GM20000 (cell line): Measurements from ENCODE around the gene TIAM2.
A peak's percentile ranks its signal among the peaks of the same experiment; 100 is the strongest.
"Not testable (repeated sequence)": the region's sequence is repeated elsewhere in the genome, so short reads cannot be mapped to it uniquely, and the experiment has no call there.

Experiments
- DNase-seq: peaks from one replicate; pipeline ENCODE4 v3.0.0; 2012; ENCODE audit warnings: low spot score
- TF ChIP-seq, protein P1 (sequence below): IDR thresholded peaks from 2 replicates; pipeline ENCODE4 v1.5.1; 2012; ENCODE audit warnings: mild to moderate bottlenecking, control low read depth; ENCODE audit errors: extremely low read depth, missing control alignments

Gene TIAM2

DNA sequence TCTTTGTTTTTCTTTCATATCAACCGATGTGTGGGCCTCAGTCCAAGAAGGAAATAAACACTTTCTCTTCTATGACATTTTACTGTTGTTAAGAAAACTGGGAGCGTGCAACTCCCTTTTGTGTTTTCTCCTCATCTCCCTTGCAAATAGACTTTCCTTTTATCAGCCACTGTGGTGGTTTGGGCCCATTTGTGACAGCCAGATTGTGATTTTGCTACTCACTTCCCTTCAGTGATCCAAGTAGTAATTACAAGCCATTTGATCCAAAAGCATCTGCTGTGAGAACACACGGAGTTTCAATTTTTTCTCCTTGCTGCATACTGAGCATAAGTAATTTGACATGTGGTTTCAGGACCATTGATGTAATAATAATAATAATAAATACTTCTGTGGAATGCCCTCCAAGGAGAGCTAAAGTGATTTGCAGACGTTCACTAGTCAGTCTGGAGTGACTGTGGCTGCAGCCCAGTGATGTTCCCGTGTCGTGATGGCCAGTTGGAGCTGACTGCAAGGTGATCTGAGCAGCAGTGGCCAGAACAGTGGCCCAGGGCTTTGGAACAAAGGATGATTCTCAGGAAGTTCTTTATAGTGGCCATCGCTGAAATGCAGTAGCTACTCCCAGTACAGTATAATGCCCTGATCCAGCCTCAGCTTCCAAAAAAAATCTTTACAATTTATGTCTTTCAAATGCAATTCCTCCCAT is 176.8 kb downstream of the TIAM2 start:
- TF ChIP-seq, protein P1, sequence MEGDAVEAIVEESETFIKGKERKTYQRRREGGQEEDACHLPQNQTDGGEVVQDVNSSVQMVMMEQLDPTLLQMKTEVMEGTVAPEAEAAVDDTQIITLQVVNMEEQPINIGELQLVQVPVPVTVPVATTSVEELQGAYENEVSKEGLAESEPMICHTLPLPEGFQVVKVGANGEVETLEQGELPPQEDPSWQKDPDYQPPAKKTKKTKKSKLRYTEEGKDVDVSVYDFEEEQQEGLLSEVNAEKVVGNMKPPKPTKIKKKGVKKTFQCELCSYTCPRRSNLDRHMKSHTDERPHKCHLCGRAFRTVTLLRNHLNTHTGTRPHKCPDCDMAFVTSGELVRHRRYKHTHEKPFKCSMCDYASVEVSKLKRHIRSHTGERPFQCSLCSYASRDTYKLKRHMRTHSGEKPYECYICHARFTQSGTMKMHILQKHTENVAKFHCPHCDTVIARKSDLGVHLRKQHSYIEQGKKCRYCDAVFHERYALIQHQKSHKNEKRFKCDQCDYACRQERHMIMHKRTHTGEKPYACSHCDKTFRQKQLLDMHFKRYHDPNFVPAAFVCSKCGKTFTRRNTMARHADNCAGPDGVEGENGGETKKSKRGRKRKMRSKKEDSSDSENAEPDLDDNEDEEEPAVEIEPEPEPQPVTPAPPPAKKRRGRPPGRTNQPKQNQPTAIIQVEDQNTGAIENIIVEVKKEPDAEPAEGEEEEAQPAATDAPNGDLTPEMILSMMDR, result no peak
- no peak for DNase-seq

DNA sequence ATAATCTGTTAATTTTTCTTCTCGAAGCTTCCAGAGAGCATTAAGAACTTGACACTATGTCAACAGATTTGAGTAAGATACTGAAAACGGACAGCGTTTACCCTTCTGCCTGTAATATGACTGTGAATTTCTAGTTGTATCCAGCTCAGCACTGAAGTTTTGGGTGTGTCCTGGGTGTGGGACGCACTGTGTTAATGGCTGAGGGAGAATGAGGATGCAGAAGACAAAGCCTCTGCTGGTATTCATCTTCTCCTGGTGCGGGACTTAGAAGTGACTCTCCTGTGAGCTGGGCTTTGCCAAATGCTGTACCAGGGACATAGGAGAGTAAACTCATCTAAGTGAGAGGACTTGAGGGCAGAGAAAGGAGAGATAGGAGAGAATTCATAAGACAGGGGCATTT is 178.4 kb downstream of the TIAM2 start:
- TF ChIP-seq, protein P1, result no peak
- DNase-seq, result no peak

DNA sequence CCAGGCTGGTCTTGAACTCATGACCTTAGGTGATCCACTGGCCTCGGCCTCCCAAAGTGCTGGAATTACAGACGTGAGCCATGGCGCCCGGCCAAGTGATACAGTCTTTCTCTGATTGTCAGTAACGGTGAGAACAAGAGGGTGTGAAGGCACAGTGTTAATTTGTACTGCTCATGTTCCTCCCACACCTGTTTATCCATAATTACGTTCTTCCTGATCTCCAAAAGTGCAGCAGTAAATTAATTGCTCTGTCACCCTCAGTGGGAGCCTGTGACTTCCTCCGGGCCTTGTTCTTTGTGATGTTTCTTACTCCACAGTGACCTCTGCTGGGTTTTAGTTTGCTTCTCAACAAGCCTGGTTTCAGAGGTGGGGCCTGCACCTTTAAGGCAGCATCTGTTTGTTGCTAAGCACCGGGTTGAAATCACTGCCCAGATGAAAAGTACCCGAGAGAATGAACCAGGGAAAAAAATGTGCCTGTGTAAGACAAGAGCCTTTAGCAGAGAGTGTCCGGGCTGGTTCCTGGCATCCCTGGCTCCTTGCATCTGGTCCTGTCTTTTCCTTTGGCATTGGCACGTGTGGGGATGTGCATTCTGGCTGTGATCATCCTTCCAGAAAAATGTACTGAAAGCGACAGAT is 179.6 kb downstream of the TIAM2 start:
- TF ChIP-seq, protein P1, result peak; percentile 42
- peak; percentile 62 for DNase-seq

DNA sequence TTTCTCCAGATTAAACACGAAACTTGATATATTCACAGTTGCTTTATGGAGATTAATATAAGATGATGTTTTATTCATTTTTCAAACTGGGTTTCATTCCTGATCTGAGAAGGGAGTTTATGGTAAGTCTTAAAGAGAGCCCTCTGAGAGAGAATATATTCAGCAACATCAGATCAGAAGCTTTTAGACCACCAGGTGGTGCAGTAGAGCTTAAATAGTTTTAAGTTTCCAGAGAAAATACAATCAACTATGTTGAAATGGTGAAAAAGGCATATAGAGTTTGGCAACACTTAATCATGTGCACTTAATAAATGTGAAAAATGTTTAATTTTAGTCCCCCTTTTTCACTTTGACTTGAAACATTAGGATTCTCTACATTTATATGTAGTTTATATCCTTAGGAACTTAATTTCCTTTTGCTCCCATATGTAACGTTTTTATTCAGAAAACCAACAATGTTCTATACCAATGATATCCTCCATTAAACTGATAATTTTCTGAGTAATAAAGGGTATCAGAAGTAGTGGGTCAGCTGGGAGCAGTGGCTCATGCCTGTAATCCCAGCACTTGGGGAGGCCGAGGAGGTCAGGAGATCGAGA is 182.3 kb downstream of the TIAM2 start:
- TF ChIP-seq, protein P1, result peak; percentile 44
- DNase-seq, result no peak

DNA sequence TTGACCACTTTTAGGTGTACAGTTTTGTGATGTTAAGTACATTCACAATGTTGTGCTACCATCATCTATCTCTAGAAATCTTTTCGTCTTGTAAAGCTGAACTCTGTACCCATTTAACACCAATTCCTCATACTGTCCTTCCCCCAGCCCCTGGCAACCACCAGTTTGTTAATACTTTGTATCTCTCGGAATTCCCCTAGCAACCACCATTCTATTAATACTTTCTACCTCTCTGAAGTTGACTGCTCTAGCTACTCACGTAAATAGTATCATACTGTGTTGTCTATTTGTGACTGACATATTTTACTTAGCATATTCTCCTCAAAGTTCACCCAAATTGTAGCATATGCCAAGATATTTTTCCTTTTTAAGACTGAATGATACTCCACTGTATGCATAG is 186.4 kb downstream of the TIAM2 start:
- DNase-seq, result peak; percentile 46
- TF ChIP-seq, protein P1, result no peak

DNA sequence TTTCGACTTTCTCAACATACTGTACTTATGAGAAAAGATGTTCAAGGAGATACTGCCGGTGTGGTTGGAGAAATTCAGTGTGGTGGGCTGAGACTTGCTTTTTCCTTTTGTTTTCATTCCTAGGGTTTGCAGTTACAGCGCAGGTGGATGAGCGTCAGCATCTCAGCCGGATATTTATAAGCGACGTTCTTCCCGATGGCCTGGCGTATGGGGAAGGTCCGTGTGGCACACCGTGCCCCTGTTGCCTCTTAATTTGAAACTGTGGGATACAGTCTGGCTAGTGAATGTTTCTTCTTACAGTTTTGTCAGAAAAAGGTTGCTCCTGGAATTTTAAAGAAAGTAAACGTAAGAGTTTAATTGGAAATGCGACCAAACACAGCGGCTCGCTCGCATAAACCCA is 187.0 kb downstream of the TIAM2 start:
- TF ChIP-seq, protein P1, result no peak
- DNase-seq, result no peak

DNA sequence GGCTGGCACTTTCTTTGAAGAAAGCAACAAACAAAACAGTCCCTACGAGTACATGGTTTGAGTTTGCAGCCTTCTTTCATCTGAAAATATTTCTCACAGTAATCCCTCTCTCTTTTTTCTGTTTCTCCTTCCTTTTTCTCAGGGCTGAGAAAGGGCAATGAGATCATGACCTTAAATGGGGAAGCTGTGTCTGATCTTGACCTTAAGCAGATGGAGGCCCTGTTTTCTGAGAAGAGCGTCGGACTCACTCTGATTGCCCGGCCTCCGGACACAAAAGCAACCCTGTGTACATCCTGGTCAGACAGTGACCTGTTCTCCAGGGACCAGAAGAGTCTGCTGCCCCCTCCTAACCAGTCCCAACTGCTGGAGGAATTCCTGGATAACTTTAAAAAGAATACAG is 188.0 kb downstream of the TIAM2 start:
- TF ChIP-seq, protein P1, result no peak
- DNase-seq, result peak; percentile 35

DNA sequence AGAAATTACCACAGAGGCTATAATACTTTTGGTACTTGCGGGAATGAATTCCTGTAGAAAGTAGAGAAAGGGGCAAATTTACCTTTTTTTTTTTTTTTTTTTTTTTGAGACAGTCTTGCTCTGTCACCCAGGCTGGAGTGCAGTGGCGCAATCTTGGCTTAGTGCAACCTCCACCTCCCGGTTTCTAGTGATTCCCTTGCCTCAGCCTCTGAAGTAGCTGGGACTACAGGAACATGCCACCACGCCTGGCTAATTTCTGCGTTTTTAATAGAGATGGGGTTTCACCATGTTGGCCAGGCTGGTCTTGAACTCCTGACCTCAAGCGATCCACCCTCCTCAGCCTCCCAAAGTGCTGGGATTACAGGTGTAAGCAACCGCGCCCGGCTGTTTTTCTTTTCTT is 189.9 kb downstream of the TIAM2 start:
- not testable (repeated sequence) for DNase-seq
